ENCODE data around the gene MXI1.

The MXI1 gene

DNA sequence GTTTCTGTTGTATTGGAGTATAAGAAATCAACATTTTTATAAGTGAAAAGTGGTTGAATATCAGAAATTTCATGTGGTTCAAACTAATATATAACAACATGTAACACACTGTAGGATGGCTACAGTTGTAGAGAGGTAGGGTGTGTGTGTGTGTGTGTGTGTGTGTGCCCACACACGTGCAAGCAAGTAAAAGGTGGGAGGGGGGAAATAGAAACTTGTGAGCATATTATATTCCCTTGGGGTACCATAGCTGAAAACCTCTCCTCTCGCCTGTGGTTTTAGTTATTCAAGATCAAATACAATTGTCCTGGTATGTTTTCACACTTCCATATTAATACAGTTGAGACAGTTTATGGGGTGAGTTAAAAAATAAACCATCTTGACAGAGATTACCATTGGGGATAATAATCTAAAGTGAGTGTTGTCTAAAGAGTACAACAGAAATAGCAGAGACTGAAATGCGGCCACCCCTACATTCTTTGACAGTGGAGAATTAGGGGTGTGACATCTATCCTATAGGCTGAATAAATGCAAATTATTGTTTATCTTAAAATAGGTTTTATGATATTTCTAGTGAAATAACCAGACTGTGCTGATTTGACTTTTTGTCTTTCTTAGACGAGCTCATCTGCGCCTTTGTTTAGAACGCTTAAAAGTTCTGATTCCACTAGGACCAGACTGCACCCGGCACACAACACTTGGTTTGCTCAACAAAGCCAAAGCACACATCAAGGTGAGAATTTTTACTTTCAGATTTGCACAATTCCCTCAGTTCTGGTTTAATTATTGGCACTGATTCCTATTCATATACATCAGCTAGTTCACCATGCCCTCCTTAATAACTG lies 71.4 kb downstream of the MXI1 start:
- no peak for DNase-seq

DNA sequence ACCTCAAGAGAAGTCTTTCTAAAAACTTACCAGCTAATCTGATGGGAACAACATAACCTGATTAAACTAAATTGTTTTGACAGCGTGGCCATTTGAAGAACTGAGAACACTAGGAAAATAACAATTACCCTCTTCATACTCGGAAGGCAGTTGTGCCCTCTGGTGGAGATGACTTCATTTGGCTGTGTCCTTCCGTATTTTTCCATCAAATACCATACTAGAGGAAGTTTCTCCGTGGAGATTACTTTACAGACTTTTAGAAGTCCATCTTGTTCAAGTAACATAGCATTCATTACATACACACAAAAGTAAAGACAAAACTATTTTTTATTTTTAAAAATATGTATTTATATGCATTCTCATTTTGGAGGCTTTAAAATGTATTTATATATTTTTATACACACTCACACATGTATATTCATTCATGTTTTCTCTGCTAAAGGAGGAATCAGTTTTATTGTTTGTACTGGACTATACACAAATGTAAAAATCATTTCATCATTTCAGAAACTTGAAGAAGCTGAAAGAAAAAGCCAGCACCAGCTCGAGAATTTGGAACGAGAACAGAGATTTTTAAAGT lies 72.1 kb downstream of the MXI1 start:
- DNase-seq = peak; percentile 38

DNA sequence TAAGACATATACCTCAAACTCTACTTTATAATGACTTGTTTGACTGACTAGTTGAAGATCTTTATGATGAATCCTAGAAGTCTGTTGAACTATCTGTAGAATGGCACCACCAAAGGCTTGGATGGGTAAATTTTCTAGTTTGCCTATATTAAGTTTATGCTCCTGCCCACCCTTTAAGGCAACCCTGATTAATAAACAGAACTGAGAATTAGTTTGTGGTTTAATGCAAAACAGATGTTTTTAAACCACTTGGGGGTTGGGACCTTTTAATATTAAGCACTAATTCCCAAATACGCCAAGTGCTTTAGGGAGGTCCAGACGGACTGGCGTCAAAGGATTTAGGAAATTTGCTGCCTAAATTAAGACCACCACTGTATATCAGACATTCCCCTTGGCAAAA lies 76.9 kb downstream of the MXI1 start:
- no peak for DNase-seq

DNA sequence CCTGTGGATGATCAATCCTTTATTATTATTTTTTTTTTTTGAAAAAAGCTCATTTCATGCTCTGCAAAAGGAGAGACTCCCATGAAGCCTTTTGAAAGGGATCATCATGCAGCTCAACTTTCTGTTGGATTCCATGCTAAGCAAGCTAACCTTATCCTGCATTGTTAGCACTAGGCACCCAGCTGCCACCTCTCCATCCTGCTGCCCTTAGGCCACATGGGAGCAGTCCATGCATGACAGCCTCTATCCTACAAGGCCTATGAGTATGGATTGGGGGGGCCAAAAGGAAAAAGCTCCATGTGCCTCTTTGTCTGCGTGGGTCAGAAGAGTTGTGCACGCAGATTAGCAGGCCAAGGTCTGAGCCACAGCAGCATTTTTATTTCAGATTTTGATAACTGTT lies 78.1 kb downstream of the MXI1 start:
- no peak for DNase-seq

DNA sequence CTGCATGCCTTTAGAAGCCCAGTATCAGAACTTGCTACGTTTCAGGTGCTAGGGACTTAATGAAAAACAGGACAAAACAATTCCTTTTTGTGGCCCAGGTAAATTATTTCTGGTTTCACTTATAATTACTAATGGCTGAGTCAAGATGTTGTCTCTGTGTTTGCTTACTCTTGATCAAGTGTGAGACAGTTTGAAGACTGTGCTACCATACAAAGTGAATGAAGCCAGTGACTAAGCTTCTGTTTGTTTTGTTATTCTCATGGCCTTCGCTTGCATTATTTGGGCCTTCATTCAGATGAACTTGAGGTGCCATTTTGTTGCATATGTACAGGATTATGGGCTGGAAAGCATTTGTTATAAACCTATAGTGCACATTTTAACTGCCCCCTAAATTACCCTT lies 79.4 kb downstream of the MXI1 start:
- no peak for DNase-seq

DNA sequence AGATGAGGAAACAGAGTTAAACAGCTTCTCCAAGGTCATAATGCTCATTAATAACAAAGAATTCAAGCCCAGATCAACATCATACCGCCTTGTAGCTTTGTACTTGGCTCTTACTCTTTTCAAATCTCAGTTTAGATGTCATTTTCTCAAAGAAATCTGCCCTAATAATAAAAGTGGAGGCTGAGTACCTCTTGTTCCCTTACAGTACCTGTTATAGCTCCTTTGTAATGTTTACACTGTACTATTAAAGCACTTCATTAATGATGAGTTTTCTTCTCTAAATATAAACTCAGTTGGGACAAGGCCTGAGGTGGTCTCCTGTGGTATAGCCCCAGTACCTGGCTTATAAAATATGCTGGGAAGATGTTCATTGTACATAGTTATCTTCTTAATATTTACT lies 89.6 kb downstream of the MXI1 start:
- DNase-seq = no peak

DNA sequence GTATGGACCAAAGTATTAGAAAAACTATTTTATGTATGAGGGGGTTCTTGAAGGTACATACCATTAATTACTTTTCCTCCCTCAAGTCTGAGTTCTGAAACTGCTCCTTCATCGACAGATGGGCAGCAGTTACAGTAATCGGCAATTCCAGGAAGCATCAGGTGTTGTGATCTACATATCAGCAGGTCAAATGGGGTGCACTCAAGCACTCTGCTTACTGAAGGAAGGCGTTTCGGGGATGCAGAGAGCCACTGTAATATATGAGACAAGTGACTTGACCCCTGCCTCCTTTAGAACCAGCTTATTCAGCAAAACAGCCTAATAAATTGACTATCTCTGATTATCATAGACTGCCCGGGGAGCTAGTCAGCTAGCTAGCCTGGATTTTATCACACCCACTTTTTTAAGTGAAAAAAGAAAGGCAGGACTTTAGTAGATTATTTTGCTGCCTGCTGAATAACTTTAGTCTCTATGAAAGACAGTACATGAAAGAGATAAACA lies 93.1 kb downstream of the MXI1 start:
- DNase-seq = no peak

DNA sequence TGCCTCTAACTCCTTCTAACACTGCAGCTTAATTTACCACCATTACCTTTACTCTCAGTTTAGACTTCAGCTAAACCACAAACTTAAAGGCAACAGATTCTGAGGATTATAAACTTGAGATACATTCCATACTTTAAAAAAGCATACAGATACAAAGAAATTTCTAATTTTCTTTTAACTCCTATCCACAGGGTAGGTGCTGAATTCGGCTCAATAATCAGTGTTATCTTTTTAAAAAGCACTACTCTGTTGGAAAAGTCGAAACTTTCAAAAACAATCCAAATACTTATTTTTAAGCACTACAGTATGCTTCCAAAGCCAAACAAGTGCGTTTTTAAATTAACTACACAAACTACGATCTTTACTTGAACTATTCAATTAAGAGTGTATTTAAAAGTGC lies 96.3 kb downstream of the MXI1 start:
- no peak for DNase-seq

DNA sequence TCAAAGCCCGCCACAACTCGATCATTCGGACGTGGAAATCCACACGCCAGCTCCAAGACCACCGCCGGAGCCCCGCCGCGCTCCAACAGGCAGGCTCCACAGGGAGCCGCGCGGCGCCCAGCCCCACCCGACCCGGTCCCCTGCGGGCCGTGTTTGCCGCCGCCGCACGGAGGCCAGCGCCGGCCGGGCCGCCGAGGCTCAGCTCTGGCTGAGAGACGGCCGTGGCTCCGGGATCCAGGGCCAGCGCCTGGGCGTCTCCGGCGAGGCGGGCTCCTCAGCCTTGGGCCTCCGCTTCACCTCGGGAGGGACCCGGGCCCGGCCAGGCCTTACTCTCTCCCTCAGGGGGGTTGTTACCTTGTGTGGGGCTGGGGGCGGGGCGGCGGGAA lies 97.0 kb downstream of the MXI1 start:
- no peak for DNase-seq

DNA sequence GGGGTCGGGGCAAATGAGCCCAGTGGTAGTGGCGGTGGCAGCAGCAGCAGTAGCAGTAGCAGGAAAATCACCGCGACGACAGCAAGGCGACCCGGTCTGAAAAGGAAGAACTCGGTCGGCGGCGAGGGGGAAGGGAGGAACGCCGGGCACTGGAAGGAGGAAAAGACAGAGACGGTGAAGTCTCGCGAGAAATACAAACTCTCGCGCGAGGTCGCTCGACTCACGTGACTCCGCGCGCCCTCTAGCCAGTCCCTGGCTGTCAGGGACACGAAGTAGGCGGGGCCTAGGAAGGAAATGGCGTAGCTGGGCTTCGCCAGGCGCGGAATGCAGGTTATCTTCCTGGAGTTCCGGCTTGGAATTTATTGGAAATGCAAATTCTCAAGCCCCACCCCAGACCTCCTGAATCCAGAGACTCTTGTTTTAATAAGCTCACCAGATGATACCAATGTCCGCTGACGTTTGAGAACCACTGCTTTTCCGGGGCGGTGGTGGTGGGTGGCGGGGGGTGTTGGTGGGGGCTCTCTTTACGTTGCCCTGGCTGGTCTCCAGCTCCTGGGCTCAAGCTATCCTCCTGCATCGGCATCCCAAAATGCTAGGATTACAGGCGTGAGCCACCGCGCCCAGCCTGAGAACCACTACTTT lies 97.5 kb downstream of the MXI1 start, which contains the start of gene SMNDC1:
TSS of gene SMNDC1 (minus strand) at position 141 of the 642 bp plus-strand sequence. CDS start 1,333 bp downstream, outside the sequence.
- peak; percentile 99 for DNase-seq

DNA sequence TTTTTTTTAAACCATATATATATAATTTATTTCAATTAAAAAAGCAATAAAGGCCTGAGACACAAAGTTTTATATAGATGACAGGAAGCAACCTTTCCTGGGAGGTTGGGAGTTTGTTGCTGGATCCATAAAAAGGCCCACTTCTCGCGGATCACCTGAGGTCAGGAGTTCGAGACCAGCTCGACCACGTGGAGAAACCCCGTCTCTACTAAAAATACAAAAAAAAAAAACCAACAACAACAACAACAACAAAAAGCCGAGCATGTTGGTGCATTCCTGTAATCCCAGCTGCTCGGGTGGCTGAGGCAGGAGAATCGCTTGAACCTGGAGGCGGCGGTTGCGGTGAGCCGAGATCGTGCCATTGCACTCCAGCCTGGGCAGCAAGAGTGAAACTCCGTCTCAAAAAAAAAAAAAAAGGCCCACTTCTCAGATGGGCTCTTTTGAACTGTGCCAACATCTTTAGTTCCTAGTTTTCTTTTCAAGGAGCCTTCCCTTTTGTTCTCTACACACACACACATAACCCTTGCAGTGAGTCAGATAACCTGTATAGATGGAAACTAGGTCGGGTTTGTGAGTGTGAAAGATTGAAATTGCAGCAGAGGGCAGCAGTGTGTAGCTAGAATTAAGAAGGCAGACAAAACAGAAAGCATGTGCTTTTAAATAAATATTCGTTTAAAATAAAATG lies 98.5 kb downstream of the MXI1 start:
- DNase-seq = no peak

DNA sequence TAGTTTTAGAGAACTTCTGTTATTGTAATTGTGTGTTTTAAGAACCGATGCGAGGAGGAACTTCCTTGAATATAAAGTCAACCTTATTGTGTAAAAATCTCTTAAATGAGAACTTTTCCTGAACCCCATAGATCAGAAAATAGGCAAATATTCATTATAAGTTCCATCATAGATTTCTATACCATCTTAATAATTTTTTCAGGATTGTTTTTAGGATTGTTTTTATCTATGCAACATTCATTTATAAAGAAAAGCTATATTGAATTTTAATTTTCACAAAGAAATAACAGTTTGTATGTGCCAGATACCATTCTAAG lies 99.0 kb downstream of the MXI1 start:
- no peak for DNase-seq

DNA sequence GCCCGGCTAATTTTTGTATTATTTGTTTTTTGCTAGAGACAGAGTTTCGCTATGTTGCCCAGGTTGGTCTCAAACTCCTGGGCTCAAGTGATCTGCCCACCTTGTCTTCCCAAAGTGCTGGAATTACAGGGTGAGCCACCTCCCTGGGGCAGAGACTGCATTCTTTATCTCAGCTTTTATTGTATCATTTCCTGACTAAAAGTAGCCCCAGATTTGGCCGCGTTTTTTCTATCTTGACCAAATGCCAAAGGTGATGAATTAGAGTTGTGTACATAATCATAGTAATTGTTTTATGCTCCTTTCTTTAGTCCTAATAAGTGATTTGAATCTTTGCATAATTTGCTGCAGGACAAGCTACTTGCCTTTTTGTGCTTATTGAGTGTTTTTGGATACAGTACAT lies 100.4 kb downstream of the MXI1 start:
- no peak for DNase-seq

DNA sequence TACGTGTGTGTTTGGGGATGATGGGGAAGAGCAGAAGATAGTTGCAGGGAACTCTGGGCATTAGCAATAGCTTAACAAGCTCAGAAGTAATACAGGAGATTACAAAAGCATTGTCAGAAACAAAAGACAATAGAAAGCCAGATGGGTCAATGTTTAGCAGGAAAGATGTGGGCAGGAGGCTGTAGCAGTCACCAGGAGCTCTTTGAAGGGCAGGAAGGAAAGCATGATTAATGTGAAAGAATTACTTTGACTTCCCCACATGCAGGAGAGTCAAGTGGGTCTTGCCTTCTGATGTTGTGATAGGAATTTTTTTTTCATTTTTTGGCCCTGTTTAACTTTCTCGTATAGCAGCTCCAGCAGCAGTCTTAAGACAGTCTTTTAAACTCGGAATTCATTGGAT lies 103.3 kb downstream of the MXI1 start:
- DNase-seq = no peak

DNA sequence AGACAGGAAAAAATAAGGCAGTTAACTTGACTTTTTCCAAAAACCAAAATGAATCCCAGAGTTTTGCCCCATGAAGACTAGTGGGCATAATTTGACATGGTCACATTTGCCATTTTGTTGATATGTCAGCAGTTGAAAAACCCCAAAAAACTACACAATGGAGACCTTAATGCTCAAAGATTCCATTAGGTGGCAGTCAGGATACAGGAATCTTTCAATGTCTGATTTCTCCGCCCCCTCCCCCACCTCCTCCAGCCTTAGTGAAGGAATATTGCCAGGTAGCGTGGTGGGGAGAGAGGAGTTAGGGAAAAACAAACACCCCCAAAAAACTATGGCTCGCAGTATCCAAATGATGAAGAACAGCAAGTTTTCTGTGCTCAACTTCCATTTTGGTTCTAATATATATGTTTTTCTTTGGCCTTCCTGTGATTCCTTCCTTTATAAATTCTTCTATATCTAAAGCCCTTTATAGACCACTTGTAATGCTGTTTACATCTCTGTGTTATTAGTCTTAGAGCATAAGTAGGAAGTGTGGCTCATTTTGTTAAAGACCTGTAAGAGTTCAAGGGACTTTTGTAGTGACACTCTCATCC lies 104.0 kb downstream of the MXI1 start:
- DNase-seq = peak; percentile 57

DNA sequence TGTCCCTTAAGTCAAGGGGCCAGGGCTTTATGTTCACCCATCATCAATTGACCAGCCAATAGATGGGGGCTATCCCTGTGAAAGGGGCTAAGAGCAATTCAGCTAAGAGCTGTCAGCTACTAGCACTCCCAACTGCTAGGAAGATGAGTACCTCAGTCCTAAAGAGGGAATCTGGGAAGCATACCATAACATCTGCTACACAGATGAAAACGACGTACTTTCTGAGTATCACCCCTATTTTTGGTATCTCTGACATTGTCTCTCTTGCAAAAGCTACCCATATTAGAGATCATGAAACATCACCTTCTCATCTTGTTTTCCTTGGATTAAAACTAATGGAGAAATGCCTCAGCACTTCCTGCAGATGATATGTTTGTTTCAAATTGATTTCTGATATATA lies 104.8 kb downstream of the MXI1 start:
- no peak for DNase-seq

DNA sequence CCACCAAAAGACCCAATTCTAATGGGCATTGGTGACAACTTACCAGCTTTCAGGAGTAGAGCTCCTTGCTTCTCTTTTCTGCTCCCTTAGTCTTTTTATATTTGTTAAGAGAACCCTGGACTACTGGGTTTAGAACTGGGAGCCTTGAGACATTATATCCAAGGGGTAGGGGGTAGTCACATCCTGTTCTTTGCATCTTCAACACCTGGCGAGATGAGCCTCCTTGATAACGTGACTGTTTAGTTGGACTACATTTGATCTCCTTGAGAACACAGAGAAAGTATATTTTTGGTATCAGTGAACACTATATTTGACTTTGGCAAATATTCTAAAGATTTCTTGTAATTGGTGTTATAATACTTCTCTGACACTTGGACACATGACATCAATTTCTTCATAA lies 106.3 kb downstream of the MXI1 start:
- DNase-seq = no peak

DNA sequence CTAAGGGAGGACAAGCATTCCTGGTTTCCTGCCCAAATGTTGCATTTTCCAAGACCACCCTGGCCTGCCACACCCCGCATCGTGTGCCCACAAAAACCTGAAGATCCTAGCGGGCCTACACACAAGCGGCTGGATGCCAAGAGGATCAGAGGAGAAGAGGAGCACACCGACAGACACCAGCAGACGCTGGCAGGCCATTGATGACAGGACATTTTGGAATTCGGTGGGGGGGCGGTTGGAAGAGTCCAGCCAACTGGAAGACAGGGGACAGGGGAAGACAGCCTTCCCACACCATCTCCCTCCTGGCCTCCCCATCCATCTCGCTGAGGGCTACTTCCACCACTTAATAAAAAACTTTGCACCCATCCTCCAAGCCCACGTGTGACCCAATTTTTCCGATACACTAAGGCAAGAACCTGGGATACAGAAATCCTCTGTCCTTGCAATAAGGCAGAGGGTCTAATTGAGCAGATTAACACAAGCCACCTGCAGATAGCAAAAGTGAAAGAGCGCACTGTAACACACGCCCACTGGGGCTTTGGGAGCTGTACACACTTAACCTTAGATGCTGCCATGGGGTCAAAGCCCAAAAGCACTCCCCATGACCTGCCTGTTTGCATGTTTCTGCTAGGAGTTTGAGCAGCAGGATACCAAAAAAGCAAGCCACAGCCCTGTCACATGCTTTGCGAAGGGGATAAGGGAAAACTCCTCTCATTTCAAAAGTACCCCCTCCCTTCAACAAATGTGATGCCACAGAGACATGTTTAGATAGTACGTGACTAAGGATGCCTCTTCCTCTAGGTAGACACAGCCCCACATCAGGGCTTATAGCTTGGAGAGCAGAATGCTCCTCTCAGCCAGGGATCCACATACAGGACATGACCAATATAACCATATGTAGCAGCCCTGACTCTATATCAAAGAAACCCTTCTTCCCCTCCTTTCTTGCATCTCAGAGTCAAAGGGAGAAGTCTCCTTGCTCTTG lies 110.8 kb downstream of the MXI1 start:
- DNase-seq = no peak

DNA sequence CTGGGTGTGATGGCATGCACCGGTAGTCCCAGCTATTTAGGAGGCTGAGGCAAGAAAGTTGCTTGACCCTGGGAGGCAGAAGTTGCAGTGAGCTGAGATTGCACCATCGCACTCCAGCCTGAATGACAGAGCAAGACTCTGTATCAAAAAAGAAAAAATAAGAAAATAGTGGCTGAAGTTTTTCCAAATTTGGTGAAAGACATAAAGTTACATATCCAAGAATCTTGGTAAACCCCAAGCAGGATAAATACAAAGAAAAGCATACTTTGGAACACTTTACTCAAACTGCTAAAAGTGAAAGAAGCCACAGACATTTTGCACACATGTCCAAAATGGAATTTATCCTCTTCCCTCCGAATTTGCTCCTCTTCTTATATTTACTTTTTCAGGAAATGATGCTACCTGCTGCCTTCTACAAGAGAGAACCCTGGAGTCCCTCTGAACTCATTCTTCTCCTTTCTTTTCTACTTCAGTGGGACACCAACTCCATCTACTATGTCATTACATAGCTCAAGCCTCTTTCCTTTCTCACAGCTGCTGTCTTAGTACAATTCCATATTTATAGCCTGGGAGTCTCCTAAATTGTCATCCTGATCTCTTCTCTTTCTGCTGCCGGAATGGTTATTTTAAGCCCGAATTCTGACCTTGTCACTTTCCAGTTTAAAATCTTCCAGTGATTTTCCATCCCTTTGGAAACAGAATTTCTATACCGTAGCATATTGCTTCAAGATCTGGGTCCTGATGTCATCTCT lies 114.6 kb downstream of the MXI1 start:
- no peak for DNase-seq

DNA sequence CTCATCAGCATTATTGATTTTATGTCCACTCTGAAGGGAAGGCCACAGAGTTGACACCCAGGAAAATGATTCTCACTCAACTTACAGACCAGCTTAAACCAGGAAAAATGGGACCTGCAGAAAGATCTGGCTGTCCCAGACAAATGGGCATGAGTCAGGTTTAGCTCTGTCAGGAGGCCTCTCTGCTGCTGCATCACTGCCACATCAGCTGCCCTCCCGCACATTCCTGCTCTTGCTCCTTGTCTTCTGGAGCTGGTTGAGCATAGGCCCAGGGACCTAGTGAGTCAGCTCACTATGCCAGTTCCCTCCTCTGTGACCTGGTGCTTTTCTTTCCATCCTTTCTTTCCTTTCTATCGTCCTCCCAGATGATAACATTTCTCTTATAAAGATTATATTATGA lies 116.1 kb downstream of the MXI1 start:
- DNase-seq = no peak

DNA sequence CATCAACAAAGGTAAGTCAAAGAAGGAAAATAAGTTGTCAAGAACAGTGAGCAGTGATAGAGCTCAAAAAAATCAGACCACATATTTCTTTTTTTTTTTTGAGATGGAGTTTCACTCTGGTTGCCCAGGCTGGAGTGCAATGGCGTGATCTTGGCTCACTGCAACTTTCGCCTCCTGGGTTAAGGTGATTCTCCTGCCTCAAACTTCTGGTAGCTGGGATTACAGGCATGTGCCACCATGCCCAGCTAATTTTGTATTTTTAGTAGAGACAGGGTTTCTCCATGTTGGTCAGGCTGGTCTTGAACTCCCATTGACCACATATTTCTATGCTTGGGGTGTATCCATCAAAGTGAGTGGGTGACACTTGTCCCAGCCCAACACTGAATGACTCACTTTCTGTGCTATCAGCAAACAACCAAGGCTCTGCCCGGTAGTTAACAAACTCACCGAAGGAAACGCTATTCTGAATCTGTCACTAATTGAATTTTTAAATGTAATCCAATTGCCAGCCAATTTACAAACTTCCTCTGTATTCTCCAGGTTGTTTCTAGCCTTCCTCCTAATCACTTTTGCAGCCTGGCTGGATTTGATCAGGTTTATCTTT lies 116.9 kb downstream of the MXI1 start:
- no peak for DNase-seq

Data from stimulated activated CD8-positive, alpha-beta memory T cell treated with anti-CD3 and anti-CD28 coated beads, Interleukin-4, amount 100 ng/mL, for 48 hours (primary cell).